ENCODE measurements around the gene PRR11. TPM values are rescaled to one million over a fixed set of nuclear protein-coding genes. Genes with fewer than 3 reads are reported as not detected.
"Not testable (repeated sequence)": the region's sequence is repeated elsewhere in the genome, so short reads cannot be mapped to it uniquely, and the experiment has no call there.

Gene PRR11
- total RNA-seq, 1 donor = 64.7 TPM

GRCh38 chr17:59219370-59219769 is 63.8 kb downstream of the PRR11 start:
- DNase-seq (ENCODE audit: low read depth) = no peak
- no peak for TF ChIP-seq CTCF (IDR thresholded peaks at IDR 0.05; ENCODE audit: insufficient read depth, low read length)
- no peak overlapping the region for H3K4me3 ChIP-seq (ENCODE audit: low read depth, low read length)

- DNase-seq (ENCODE audit: low read depth) = no peak
- TF ChIP-seq CTCF (IDR thresholded peaks at IDR 0.05; ENCODE audit: insufficient read depth, low read length) = no peak
- H3K4me3 ChIP-seq (ENCODE audit: low read depth, low read length) = peak overlapping the region; percentile 92
These were observed 64.4 kb downstream of the PRR11 start for GRCh38 chr17:59219992-59220327.

- peak; percentile 57 for TF ChIP-seq CTCF (IDR thresholded peaks at IDR 0.05; ENCODE audit: insufficient read depth, low read length)
- peak; percentile 89 for DNase-seq (ENCODE audit: low read depth)
- peak within 1 kb of the TSS; percentile 92 for H3K4me3 ChIP-seq (ENCODE audit: low read depth, low read length)
These were observed 65.0 kb downstream of the PRR11 start, which contains the start of gene GDPD1 for GRCh38 chr17:59220328-59221158. GDPD1 (plus strand) TSS chr17:59220511; CDS start chr17:59220610, 99 bp downstream.

- peak overlapping the region; percentile 92 for H3K4me3 ChIP-seq (ENCODE audit: low read depth, low read length)
- TF ChIP-seq CTCF (IDR thresholded peaks at IDR 0.05; ENCODE audit: insufficient read depth, low read length) = no peak
- DNase-seq (ENCODE audit: low read depth) = no peak
These were observed 65.8 kb downstream of the PRR11 start for GRCh38 chr17:59221159-59221847.

- TF ChIP-seq CTCF (IDR thresholded peaks at IDR 0.05; ENCODE audit: insufficient read depth, low read length) = no peak
- DNase-seq (ENCODE audit: low read depth) = no peak
- H3K4me3 ChIP-seq (ENCODE audit: low read depth, low read length) = no peak overlapping the region
These were observed 68.3 kb downstream of the PRR11 start for GRCh38 chr17:59223813-59224212.

- DNase-seq (ENCODE audit: low read depth); H3K4me3 ChIP-seq (ENCODE audit: low read depth, low read length): not testable (repeated sequence)
These were observed 73.0 kb downstream of the PRR11 start for GRCh38 chr17:59228588-59228987.

- no peak for TF ChIP-seq CTCF (IDR thresholded peaks at IDR 0.05; ENCODE audit: insufficient read depth, low read length)
- no peak for DNase-seq (ENCODE audit: low read depth)
- H3K4me3 ChIP-seq (ENCODE audit: low read depth, low read length) = no peak overlapping the region
These were observed 75.2 kb downstream of the PRR11 start for GRCh38 chr17:59230764-59231163.
